ENCODE data around the gene CPM. TPM values are rescaled to one million over a fixed set of nuclear protein-coding genes. Genes with fewer than 3 reads are reported as not detected.
"Not testable (repeated sequence)": the region's sequence is repeated elsewhere in the genome, so short reads cannot be mapped to it uniquely, and the experiment has no call there.

Gene CPM
- total RNA-seq, 1 donor from 2014 or later, result 45.2 TPM

GRCh38 chr12:68811573-68811972 lies 121.4 kb downstream of the CPM start:
- not testable (repeated sequence) for ATAC-seq

GRCh38 chr12:68810027-68810389 lies 123.0 kb downstream of the CPM start:
- not testable (repeated sequence) for DNase-seq (ENCODE audit: low spot score)

More at GRCh38 chr12:68811573-68811972, 121.4 kb downstream of the CPM start:
- DNase-seq (ENCODE audit: low spot score), result not testable (repeated sequence)

GRCh38 chr12:68809190-68810026 lies 123.6 kb downstream of the CPM start:
- ATAC-seq (no peak), DNase-seq (ENCODE audit: low spot score) (no peak)

More at GRCh38 chr12:68810027-68810389, 123.0 kb downstream of the CPM start:
- ATAC-seq, result not testable (repeated sequence)

GRCh38 chr12:68808388-68809189 lies 124.4 kb downstream of the CPM start:
- ATAC-seq, result peak; percentile 58
- peak; percentile 88 for DNase-seq (ENCODE audit: low spot score)

- ATAC-seq (peak; percentile 85), DNase-seq (ENCODE audit: low spot score) (peak; percentile 98)
Observed at GRCh38 chr12:68807576-68808387, 125.2 kb downstream of the CPM start, which contains the start of gene MDM2. MDM2 (plus strand) TSS chr12:68808177; CDS start chr12:68808478, 301 bp downstream.

GRCh38 chr12:68807274-68807575 lies 125.7 kb downstream of the CPM start:
- ATAC-seq, result not testable (repeated sequence)
- peak; percentile 66 for DNase-seq (ENCODE audit: low spot score)

GRCh38 chr12:68806488-68807237 lies 126.3 kb downstream of the CPM start:
- no peak for ATAC-seq
- no peak for DNase-seq (ENCODE audit: low spot score)

- ATAC-seq (no peak), DNase-seq (ENCODE audit: low spot score) (no peak)
Observed at GRCh38 chr12:68805592-68806120, 127.3 kb downstream of the CPM start.

- peak; percentile 44 for ATAC-seq
- DNase-seq (ENCODE audit: low spot score), result peak; percentile 82
Observed at GRCh38 chr12:68804657-68805591, 128.0 kb downstream of the CPM start.

GRCh38 chr12:68803948-68804656 lies 128.9 kb downstream of the CPM start:
- DNase-seq (ENCODE audit: low spot score) (no peak), ATAC-seq (no peak)

GRCh38 chr12:68802911-68803651 lies 129.9 kb downstream of the CPM start:
- not testable (repeated sequence) for DNase-seq (ENCODE audit: low spot score); ATAC-seq

- DNase-seq (ENCODE audit: low spot score); ATAC-seq: not testable (repeated sequence)
Observed at GRCh38 chr12:68802372-68802745, 130.6 kb downstream of the CPM start.

Other genes starting within 250 kb of the CPM start
- gene NUP107, start 246.2 kb downstream of the CPM start, total RNA-seq, result 12.4 TPM
- gene SLC35E3, start 187.0 kb downstream of the CPM start, total RNA-seq, result 4.9 TPM
- 49.2 TPM for gene MDM2, start 125.0 kb downstream of the CPM start, total RNA-seq

Data from left lobe of liver (tissue), 2 donors.